Measurements from ENCODE around the gene KRAS.

Gene KRAS

DNA sequence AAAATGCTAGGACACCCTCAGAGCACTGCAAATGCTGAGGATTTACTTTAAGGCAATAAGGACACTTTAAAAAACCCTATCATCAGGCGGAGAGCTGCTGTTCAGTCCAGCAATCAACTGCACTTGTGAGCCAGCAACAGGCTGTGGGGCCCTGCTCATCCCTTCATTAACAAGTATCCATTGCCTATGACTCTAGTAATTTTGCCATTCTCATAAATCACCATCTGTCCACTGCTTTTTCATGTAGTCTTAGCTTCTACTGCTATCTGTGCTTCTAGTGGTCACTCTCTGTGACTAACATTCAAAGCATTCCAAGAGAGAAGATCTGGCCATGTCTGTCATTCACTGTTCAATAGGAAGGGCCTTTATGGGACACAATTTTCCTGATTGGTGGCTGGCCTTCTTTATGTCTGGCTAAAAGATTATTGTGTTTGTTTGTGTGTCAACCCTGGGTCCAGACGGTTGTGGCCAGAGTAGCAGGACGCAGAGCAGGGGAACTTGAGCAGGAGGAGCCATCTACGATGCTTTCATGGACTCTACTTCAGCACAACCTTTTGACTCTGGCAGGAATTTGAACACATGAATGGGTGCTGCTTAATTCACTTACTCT, 3.6 kb upstream of the KRAS start:
- DNase-seq = peak; percentile 1

DNA sequence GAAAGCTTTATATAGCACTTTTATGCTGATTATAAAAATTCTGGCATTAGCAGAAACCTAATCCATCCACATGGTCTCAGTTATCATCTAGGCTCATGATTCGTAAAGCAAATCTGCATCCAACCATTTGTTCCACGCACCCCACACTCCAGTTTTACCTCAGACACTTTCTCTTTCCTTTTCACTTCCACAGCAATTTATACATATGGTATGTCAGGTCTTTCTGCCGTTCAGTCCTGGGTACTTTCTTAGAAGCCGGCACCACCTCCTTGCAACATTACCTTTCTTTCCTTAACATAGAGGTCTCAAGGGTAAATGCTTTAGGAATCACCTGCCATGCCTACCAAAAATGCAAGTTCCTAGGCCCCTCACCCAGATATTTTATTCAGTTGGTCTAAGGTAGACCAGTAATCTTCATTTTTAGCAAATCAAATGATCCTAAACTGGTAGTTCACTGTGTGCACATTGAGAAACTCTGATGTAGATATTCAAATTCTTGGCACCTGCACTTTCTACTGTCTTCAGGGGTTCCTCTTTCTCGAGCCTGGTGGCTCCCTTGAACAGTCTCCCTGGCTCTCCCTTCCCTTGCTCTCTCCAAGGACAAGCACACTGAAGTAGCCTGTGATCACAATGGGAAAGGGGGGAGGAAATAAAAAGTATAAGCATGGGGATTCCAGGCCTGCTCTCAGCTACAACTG, 2.8 kb upstream of the KRAS start:
- no peak for DNase-seq

DNA sequence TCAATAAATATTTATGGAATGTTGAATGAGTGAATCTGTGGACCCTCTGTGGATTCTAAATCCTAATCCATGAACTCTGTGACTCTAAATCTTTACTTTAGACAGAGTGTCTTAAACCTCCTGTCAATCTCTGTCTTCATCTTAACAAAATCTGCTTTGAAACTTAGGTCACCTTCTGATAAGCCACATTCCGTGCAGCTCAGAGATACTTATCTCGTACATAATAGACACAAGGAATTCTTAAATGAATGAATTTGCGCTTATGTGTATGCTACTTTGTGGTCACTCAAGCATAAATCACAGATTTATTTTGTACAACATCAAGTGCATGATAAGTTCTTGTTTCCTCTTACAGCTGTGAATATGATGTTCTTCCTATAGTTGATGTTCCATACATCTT, 2.2 kb upstream of the KRAS start:
- no peak for DNase-seq

- no peak for DNase-seq
Measured at GRCh38 chr12:25251769-25252168, 1.0 kb upstream of the KRAS start.

GRCh38 chr12:25249931-25250738, 594 bp downstream of the KRAS start:
- DNase-seq = peak; percentile 49

GRCh38 chr12:25248732-25249131, 2.0 kb downstream of the KRAS start:
- DNase-seq = no peak

DNA sequence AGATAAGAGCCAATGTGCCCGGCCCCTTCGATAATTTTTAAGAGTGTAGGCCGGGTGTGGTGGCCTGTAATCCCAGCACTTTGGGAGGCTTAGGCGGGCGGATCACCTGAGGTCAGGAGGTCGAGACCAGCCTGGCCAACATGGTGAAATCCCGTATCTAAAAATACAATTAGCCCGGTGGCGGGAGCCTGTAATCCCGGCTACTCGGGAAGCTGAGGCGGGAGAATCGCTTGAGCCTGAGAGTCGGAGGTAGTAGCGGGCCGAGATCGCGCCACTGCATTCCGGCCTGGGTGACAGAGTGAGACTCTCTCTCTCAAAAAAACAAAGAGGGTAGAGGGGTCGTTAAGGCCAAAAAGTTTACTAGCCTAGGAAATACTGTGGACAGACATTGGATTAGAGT, 2.6 kb downstream of the KRAS start:
- no peak for DNase-seq

GRCh38 chr12:25245491-25245890, 5.2 kb downstream of the KRAS start:
- no peak for DNase-seq

DNA sequence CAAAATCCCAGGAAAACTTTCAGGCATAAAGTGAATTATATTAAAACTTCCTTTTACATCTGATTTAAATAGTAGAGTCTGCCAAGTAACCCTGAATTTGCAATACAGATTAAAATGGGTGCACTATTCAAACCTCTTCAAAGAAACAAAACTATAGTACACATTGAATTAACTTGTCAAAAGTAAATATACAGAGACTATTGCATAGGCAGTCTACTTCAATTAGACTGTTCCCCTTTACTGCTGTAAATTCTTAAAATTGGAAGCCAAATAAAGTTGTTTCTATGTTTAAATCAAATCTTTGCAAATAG, 7.1 kb downstream of the KRAS start:
- DNase-seq = no peak

GRCh38 chr12:25242981-25243679, 7.6 kb downstream of the KRAS start:
- DNase-seq = no peak

DNA sequence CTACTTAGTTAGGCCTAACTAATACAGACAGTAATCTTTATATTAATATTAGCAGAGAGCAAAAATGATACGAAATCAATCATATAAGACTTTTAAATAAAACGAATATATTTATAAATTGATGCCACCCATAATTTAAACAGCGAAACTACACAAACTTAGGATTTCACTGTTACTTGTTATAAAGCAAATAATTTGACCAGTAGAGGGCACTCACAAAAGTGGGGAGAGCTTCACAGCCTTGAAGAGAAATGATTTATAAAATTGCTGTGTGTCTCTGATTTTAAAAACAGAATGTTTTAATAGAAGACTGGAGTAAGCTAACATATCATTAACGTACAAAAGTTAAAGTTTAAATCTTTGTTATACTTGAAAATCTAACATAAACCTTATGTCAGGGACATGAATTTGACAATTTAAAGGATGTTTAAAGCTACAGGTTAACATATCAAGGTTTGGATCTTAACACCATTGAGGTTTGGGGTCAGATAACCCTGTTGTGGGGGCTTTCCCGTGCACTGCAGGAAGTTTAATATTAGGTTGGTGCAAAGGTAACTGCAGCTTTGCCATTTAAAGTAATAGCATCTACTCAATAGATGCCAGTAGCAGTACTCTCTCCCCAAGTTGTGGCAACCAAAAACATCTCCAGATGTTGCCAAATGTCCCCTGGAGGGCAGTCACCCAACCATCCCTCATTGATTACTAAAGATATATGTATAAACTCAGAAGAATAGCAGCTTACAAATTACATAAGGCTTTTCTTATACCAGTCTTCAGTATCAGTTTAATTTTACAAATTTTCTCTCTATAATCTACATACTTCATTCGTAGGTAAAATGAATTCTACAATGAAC, 9.3 kb downstream of the KRAS start:
- DNase-seq = peak; percentile 22

GRCh38 chr12:25236626-25237025, 14.1 kb downstream of the KRAS start:
- DNase-seq = no peak

DNA sequence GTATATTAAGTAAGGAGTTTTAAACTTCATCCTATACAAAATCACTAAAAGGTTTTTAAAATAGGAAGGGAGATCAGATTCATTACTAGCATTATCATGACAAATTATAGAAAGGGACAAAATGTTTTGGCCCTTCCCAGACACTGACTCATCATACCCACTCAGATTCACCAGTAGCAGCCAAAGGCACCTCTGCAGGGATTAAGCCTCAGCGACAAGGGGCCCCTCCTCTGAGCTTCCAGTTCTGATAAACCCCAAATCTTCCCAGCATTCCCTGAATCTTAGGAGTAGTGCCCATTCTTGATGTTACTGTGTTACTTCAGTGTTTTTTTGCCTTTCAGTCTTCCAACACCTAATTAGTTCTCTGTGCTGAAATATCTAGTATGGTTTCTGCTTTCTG, 14.5 kb downstream of the KRAS start:
- no peak for DNase-seq

- DNase-seq = no peak
Measured at GRCh38 chr12:25213338-25213737, 37.4 kb downstream of the KRAS start.

GRCh38 chr12:25208554-25208953, 42.2 kb downstream of the KRAS start:
- no peak for DNase-seq

DNA sequence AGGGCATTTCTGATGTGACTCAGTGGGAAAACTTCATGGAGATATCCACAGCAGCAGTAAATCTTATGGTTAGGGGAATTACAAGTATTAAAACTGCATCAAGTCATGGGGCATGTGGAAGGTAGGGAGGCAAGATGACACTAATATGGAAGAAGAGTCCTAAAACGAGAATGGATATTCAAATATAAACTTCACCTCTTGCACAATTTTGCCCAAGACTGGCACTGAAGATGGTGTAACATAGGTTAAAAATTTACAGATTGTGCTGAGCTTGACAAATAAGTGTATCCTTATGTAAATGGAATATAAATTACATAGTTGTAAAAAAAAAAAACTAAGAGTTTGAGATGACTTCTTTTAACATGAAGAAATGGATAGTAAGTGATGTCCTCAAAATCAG, 42.9 kb downstream of the KRAS start:
- no peak for DNase-seq

GRCh38 chr12:25207411-25207810, 43.3 kb downstream of the KRAS start:
- no peak for DNase-seq

DNA sequence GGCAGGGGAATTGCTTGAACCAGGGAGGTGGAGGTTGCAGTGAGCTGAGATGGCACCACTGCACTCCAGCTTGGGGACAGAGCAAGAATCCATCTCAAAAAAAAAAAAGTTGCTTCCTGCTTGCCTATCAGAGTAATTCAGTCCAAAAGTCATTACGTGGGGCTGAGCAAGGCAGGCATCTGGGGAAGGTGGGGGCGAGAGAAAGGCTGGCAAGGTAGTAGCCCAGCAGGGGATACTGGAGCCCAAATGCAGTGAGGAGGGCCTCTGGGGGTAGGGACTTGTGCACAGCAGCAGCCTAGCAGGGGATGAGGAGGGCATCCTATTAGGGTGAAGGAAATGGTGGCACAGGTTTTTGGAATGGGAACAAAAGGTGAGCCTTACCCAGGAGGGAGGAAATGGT, 48.6 kb downstream of the KRAS start:
- DNase-seq = no peak

DNA sequence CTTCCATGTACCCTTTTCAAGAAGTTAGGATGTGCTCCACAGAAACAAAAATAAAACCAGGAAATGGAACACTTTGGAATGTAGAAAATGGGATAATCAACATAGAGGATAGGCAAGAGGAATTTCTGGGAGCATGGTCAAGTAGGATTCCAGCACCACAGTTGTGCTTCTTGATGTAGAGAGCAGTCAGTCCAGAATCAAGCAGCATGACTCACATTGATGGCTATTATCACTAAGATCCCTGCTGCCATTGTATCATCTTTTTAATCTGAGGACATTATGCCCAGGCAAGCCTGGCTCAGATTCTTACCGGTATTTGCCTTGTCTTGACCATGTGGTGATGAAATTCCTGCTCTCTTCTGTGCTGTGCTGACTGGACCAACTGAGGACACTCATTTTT, 50.0 kb downstream of the KRAS start:
- no peak for DNase-seq

DNA sequence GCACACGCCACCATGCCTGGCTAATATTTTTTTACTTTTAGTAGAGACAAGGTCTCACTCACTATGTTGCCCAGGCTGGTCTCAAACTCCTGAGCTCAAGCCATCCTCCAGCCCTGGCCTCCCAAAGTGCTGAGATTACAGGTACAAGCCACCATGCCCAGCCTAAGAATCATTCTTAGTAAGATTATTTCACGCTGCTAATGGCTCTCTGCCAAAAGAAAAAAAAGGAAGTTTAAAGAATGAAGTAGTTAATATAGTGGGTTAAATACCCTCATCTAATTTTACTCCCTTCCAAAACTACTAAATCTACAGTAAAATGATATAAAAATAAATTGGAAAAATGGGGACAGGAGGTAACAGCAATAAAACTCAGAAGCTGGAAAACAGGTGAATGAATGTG, 53.1 kb downstream of the KRAS start:
- no peak for DNase-seq

DNA sequence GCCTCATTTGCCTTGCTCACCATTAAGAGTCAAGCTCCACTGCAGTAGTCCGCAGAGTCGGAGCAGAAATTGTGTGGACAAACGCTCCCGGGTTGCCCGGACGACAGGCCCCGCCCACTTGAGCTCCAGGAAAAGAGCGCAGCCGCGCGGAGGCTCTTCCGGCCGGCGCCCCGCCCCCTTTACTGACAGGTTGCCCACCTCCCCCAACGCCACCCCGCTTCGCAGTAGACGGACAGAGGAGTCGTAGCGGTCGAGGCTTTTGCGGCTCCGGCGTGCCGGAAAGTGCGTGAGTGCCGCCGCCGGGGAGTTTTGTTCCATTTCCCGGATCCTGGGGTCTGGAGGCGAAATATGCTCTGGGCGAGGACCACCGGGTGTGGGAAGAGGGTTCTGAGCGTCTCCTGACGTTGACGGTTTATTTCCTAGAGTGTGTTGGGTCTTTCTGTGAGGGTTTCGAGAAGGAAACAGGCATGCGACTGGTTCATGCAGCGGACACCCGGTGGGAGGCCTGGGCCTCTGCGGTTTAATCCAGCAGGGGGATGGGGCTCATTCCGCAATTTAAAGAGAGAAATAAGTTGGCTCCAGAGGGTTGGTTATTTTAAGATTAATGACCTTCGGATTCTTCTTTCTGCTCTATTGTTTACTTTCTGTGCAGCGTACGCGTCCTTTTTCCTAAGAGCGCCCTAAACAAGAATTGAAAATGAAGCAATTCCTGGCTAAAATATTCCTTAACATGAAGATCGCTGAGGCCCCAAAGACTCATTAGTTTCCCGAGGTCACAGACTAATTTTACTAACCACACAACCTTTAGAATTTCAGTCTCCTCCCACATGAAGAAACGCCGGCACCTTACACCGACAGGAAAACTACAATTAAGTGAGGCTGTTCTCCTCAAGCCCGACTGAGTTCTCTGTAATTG, 55.4 kb downstream of the KRAS start, which contains the start of the genes DNAI7 and ETFRF1:
TSS of gene DNAI7 (minus strand) at position 105 of the 916 bp plus-strand sequence. CDS start at position 23, 82 bp downstream.
TSS of gene ETFRF1 (plus strand) at position 182 of the 916 bp plus-strand sequence. CDS start 8,720 bp downstream, outside the sequence.
- DNase-seq = peak; percentile 97
